Liver (tissue), 2 donors: ENCODE data around the gene TBC1D22B.

Experiments
- MAX ChIP-seq: IDR thresholded peaks from 2 replicates; pipeline ENCODE4 v1.6.1; 2016; ENCODE audit warnings: antibody characterized with exemption
- TAF1 ChIP-seq: conservative IDR thresholded peaks from 2 replicates; pipeline ENCODE4 v1.6.1; 2016; ENCODE audit warnings: antibody characterized with exemption, mild to moderate bottlenecking
- ZBTB33 ChIP-seq: IDR thresholded peaks from 2 replicates; pipeline ENCODE4 v1.6.1; 2016; ENCODE audit warnings: antibody characterized with exemption
- donor health status: healthy.

DNA sequence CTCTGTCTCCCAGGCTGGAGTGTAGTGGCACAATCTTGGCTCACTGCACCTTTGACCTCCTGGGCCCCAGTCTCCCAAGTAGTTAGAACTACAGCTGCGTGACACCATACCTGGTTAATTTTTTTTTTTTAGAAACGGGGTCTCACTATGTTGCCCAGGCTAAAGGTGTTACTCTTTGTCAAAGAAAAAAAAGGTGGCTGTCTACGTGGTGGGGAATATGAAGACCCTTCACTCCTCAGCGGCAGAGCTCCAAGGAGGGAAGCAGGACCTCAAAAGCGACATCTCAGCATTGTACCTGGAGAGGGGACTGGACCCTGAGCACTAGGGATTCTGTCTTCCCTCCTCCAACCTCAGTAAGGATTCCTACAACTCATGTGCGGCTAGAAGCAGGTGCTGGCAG, 16.4 kb upstream of the TBC1D22B start:
- TF ChIP-seq TAF1 (no peak), MAX (no peak), ZBTB33 (no peak)
